ENCODE data around the gene ANKHD1.

DNA sequence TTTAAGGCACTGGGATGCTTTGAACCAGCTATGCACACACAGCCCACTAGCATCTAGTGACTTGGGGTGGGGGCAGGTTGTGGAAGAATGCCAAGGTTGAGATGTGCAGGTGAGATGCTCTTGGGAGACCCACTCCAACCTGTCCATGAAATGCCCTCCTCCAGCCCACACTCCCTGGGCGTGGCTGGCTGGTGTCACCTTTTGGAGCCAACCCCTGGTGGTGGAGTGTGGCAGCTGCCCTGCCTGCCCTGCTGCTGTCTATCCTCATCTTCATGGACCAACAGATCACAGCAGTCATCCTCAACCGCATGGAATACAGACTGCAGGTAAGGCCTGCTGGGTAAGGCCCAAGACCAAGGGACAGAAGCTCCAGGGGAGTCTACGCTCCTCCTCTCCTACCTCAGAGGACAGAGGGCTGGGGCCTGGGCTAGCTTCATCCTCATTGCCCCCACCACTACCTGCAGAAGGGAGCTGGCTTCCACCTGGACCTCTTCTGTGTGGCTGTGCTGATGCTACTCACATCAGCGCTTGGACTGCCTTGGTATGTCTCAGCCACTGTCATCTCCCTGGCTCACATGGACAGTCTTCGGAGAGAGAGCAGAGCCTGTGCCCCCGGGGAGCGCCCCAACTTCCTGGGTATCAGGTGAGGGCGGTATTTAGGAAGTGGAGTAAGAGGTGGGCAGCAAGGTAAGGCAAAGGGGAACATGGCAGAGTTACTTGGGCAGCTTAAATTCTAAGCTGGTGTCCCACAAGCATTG is 34.2 kb upstream of the ANKHD1 start:
- TF ChIP-seq, protein P1, sequence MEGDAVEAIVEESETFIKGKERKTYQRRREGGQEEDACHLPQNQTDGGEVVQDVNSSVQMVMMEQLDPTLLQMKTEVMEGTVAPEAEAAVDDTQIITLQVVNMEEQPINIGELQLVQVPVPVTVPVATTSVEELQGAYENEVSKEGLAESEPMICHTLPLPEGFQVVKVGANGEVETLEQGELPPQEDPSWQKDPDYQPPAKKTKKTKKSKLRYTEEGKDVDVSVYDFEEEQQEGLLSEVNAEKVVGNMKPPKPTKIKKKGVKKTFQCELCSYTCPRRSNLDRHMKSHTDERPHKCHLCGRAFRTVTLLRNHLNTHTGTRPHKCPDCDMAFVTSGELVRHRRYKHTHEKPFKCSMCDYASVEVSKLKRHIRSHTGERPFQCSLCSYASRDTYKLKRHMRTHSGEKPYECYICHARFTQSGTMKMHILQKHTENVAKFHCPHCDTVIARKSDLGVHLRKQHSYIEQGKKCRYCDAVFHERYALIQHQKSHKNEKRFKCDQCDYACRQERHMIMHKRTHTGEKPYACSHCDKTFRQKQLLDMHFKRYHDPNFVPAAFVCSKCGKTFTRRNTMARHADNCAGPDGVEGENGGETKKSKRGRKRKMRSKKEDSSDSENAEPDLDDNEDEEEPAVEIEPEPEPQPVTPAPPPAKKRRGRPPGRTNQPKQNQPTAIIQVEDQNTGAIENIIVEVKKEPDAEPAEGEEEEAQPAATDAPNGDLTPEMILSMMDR (IDR thresholded peaks at IDR 0.05), result no peak
- no peak for TF ChIP-seq POLR2A (IDR thresholded peaks at IDR 0.05)

Data from heart left ventricle (tissue), 13 donors.